Stimulated activated CD8-positive, alpha-beta memory T cell treated with anti-CD3 and anti-CD28 coated beads, Interleukin-2, amount 100 ng/mL, for 48 hours (primary cell): Measurements from ENCODE around the gene HACD3.
"Not testable (repeated sequence)": the region's sequence is repeated elsewhere in the genome, so short reads cannot be mapped to it uniquely, and the experiment has no call there.

ENCODE experiments used
- DNase-seq, 2 donors: peaks; one replicate each; pipeline ENCODE4 v3.0.0-alpha.2; 2020; ENCODE audit warnings: low read depth in 2 of 2

The HACD3 gene

DNA sequence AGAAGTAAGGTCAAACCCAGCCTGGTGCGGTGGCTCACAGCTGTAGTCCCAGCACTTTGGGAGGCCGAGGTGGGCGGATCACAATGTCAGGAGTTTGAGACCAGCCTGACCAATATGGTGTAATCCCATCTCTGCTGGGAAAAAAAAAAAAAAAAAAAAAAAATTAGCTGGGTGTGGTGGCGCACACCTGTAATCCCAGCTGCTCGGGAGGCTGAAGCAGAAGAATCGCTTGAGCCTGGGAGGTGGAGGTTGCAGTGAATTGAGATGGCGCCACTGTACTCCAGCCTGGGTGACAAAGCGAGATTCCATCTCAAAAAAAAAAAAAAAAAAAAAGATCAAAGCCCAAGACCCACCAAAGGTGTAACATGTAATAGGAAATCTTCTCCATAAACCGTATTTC, 19.0 kb downstream of the HACD3 start:
- not testable (repeated sequence) for DNase-seq

DNA sequence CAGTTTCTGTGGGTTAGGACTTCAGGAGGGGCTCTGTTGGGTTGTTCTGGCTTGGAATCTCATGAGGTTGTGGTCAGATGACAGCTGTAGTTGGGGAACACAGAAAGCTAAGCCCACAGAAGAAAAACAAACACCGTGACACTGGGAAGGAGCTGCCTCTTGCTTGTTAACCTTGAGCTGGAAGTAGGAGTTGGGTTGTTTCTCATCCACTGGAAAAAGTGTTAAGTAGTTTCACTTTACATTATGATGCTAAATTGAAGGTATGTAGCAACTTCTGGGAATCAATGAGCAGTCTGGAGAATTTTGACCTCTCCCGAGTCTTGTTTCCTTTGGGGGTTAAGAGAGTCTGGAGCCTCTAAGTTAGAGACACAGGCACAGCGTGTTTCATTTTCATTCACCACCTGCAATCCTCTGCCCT, 20.4 kb downstream of the HACD3 start:
- DNase-seq, result no peak

GRCh38 chr15:65551183-65551582, 20.9 kb downstream of the HACD3 start:
- no peak for DNase-seq

DNA sequence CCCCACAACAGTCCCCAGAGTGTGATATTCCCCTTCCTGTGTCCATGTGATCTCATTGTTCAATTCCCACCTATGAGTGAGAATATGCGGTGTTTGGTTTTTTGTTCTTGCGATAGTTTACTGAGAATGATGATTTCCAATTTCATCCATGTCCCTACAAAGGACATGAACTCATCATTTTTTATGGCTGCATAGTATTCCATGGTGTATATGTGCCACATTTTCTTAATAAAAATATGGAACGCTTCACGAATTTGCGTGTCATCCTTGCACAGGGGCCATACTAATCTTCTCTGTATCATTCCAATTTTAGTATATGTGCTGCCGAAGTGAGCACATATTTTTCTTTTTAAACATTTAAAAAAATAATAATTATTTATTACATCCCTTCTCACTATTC, 22.6 kb downstream of the HACD3 start:
- not testable (repeated sequence) for DNase-seq

DNA sequence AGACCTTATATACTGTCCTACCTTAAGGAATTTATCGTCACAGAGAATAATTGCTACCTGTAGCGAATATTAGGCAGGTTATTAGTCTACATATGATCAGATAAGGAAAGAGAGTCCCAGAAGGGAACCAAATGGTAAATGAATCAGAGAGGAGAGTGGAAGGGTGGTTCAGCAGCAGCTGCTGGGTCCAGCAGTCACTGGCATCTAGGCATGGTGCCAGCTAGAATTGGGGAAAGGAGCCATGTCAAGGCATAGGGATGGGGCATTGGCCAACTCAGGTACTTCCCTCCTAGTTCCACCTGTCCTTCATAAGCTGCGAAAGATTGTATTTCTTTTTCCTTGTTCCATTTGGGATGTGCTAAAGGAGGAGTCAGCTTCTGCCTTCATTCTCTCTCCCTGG, 23.4 kb downstream of the HACD3 start:
- no peak for DNase-seq

- DNase-seq, result no peak
Measured at GRCh38 chr15:65556622-65557021, 26.4 kb downstream of the HACD3 start.

DNA sequence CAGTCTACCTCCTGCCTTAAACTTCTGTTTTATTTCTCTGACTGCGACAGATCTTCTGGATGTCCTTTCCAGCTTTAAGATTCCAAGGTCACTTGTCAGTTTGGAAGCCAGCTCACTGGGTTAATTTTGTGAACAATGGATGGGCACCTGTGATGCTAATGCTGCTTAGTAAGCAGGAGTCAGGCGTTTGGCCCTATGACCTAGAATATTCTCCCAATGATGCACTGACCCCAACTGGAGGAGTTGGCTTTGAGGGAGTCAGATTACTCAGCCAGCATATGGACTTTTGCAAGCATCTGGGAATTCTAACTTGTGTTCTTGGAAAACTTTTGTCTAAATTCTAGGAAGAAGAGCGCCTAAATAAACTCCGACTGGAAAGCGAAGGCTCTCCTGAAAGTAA, 28.1 kb downstream of the HACD3 start:
- DNase-seq, result no peak

DNA sequence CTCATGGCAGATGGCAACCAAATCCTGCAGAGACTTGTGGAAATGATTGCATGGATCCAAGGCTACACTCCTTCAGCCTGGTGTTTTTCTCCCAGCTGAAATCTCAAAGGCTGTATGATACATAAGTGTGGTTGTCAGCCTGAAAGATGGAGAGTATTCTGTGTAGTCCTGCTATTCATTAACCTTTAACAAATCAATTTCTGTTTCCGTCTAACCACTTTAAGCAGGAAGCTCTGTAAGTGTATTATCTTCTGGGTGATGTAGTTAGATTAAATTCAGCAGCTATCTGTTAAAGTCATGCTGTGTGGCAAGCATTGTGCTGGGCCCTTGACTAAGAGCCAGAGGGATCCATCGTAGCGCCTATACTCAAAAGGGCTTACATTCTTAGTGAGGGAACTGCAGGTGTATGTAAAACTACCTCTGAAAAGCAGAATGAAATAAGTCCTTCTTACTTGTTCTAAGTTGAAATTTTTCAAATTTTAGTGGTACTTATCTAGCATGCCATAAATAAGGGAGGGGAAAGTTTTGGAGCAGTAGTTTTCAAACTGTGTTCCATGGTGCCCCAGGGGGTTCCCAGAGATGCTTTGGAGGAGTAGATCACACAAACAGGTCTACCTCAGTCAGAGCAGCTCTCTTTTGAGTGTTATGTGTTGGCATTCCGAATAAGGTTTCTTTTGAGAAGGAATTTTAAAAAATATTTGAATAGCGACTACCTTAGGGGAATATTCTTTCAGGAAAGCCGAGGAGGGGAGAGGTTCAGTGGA, 28.9 kb downstream of the HACD3 start:
- no peak for DNase-seq

DNA sequence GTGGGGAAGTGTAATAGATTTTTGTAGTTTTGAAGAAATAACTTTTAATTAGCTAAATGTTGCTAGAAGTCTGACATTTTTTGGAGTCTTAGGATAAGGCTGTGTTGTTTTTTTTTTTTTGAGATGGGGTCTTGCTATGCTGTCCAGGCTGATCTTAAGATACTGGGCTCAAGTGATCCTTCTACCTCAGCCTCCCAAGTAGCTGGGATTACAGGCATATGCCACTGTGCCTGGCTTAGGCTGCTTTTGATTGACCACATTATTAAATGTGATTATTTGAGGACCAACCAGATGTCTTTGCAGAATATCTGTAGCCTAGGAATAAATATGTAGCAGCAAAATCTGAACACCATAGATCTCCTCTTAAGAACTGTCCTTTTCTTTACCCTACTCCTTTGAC, 29.7 kb downstream of the HACD3 start:
- DNase-seq, result no peak

GRCh38 chr15:65561934-65562333, 31.7 kb downstream of the HACD3 start:
- no peak for DNase-seq

- no peak for DNase-seq
Measured at GRCh38 chr15:65569728-65570127, 39.5 kb downstream of the HACD3 start.

DNA sequence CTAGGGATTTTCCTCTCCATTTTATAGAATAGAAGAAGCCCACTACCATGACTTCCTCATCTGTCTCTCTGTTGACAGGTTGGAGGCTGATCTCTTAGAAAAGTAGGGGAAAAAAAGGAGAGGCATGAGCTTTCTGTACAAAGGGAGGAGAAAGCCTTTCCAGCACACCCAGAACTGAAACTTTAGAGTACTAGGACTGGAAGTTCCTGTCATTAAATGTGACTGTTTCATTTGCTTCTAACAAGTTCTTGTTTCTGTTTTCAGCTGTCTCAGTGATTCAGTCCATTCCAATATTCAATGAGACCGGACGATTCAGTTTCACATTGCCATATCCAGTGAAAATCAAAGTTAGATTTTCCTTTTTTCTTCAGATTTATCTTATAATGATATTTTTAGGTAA, 41.7 kb downstream of the HACD3 start:
- no peak for DNase-seq

DNA sequence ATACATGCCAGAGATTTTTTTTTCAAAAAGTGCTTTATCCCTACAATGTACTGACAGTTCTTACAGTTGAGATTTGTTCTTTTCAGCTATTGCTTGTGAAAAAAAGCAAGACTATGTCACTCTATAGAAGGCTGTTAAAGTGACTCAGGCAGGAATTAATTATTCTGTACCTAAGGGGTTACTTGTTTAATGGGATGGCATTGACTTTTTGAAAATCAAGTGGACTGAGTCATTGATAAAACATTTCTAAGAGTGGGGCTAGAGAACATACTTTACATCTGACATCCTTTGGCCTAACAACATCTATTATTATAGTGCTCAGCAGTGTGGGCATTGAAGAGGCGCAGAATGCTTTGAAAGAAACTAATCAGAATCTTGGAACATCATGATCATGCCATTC, 46.4 kb downstream of the HACD3 start:
- DNase-seq, result no peak

GRCh38 chr15:65577129-65577996, 47.1 kb downstream of the HACD3 start:
- DNase-seq, result no peak

GRCh38 chr15:65578904-65579728, 48.9 kb downstream of the HACD3 start:
- DNase-seq, result no peak

GRCh38 chr15:65579762-65580161, 49.5 kb downstream of the HACD3 start:
- no peak for DNase-seq

DNA sequence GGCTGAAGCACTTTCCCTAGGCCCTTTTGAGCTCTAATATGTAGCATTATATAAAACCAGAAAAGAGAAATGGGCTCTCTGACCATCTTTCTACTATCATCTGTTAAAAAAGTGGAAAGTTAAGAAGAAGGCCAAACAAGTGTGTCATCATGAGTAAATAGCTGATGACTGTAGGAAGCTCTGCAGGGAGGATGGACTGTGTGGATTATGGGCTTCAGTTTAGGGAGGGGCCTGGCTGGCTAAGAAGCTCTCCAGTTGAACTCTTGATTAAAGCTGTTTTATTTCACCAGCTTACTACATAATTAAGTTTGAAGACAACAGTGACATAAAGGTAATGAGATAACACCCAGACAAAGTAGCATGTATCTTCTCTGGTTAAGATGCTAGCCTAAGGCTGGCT, 50.0 kb downstream of the HACD3 start:
- DNase-seq, result no peak

- DNase-seq, result peak; percentile 3 to 14
Measured at GRCh38 chr15:65583701-65584100, 53.4 kb downstream of the HACD3 start.

GRCh38 chr15:65584241-65584640, 54.0 kb downstream of the HACD3 start:
- no peak for DNase-seq

- no peak for DNase-seq
Measured at GRCh38 chr15:65587094-65587493, 56.8 kb downstream of the HACD3 start.

GRCh38 chr15:65595960-65596359, 65.7 kb downstream of the HACD3 start:
- no peak for DNase-seq

DNA sequence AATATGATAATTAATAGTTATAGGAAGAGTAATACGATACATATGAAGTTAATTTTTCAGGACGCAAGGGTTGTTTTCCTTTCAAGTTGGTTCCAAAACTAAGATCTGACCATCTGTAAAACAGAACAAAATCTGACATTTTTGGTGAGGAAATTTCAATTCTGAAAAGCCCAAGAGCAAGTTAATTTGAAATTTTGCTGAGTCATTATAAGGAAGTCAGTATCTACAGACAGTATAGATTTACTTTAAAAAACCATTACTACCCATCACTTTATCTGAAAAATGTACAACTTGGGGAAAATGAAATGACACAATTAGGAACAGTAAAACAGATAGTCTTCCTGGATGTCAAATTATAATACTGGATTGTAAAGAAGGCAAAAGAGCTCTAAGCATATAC, 68.2 kb downstream of the HACD3 start:
- no peak for DNase-seq
